Body of pancreas (tissue), 4 donors: Measurements from ENCODE around the gene PEMT. TPM values are rescaled to one million over a fixed set of nuclear protein-coding genes. Genes with fewer than 3 reads are reported as not detected.

Experiments
- ATAC-seq: fragments of 150-250 bp; one replicate; pipeline ENCODE4 v1.9.1; 2016
- DNase-seq, 4 donors: peaks; one replicate each; pipeline ENCODE4 v3.0.0-alpha.2; 2019
- H3K27ac ChIP-seq, 4 donors: fragments of 200-600 bp; sonication (generic); 1 replicate in 3 of 4; 2 replicates in 1 of 4; pipeline versions ENCODE4 v1.5.1 to v1.6.1; 2016 to 2019; ENCODE audit warnings: mild to moderate bottlenecking in 1 of 4, mixed read lengths in 1 of 4, moderate library complexity in 1 of 4
- H3K27me3 ChIP-seq, 2 donors: fragments of 200-600 bp; sonication (generic); one replicate each; pipeline ENCODE4 v1.6.0; 2016; ENCODE audit warnings: mild to moderate bottlenecking in 1 of 2
- H3K36me3 ChIP-seq, 2 donors: fragments of 200-600 bp; sonication (generic); replicated peaks in 1 of 2; 2 replicates each; pipeline ENCODE4 v1.5.1; 2016; ENCODE audit warnings: low read depth in 2 of 2; ENCODE audit not compliant: insufficient read depth in 1 of 2
- H3K4me1 ChIP-seq: fragments of 200-600 bp; sonication (generic); one replicate; pipeline ENCODE4 v1.6.0; 2016
- H3K4me3 ChIP-seq, 2 donors: fragments of 200-600 bp; sonication (generic); 1 replicate in 1 of 2; 2 replicates in 1 of 2; pipeline ENCODE4 v1.5.1; 2016 to 2019
- H3K9me3 ChIP-seq, 3 donors: fragments of 200-600 bp; sonication (generic); 1 replicate in 2 of 3; 2 replicates in 1 of 3; pipeline ENCODE4 v1.5.1; 2016
- POLR2A ChIP-seq, 3 donors: fragments of 450-650 bp; IDR thresholded peaks; one replicate each; pipeline ENCODE4 v1.6.1; 2016; ENCODE audit warnings: antibody characterized with exemption in 3 of 3, mild to moderate bottlenecking in 2 of 3
- WGBS, 2 donors: methylation state at CpG; one replicate each; pipeline ENCODE4 v1.1.5; 2017; 5-methylcytosine and 5-hydroxymethylcytosine counted together
- intact Hi-C: fragments of 100-400 bp; cut with DNase I; formaldehyde crosslinking; loops from one replicate; pipeline ENCODE4 v1.15.1; 2023
- total RNA-seq, 2 donors: library from RNA; depleted of rRNA; stranded (reverse); fragments of >200 nt; gene quantifications; one replicate each; pipeline ENCODE4 v1.1.0, GENCODE V29; 2016
- TF ChIP-seq, protein P1 (sequence below), 7 experiments: fragments of 450-650 bp in 4 of 7; fragments of 200-600 bp in 3 of 7; sonication (generic) in 3 of 7; IDR thresholded peaks; one replicate each; pipeline ENCODE4 v1.5.1; 2016 to 2019; ENCODE audit warnings: antibody characterized with exemption in 7 of 7

The PEMT gene
- total RNA-seq, 2 donors from 2014 or later = 23.4 to 27.8 TPM

DNA sequence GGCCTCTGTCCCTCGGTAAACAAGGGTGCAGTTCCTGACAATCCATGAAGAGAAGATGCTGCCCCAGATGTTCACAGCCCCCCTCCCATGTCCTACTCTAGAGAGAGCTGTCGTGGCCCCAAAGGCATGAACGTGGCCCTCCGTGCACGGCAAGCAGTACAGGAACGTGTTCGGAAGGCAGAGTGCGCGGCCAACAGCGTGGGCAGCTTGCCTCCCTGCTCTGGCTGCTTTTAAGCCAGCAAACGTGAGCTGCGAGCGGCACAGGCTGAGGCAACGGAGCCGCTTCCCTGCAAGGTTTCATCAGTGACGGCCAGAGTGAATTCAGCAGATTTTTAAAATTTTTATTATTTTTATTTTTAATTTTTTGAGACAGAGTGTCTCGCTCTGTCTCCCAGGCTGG, 37.2 kb downstream of the PEMT start:
- DNase-seq = no peak
- intact Hi-C loops = no loop called here
- WGBS, 2 donors = 93 to 95% methylated on average over 13 to 17 of the region's 17 CpGs
- TF ChIP-seq, protein P1, sequence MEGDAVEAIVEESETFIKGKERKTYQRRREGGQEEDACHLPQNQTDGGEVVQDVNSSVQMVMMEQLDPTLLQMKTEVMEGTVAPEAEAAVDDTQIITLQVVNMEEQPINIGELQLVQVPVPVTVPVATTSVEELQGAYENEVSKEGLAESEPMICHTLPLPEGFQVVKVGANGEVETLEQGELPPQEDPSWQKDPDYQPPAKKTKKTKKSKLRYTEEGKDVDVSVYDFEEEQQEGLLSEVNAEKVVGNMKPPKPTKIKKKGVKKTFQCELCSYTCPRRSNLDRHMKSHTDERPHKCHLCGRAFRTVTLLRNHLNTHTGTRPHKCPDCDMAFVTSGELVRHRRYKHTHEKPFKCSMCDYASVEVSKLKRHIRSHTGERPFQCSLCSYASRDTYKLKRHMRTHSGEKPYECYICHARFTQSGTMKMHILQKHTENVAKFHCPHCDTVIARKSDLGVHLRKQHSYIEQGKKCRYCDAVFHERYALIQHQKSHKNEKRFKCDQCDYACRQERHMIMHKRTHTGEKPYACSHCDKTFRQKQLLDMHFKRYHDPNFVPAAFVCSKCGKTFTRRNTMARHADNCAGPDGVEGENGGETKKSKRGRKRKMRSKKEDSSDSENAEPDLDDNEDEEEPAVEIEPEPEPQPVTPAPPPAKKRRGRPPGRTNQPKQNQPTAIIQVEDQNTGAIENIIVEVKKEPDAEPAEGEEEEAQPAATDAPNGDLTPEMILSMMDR (IDR thresholded peaks at IDR 0.05) = no peak
- TF ChIP-seq POLR2A (IDR thresholded peaks at IDR 0.05) = no peak
- Histone ChIP-seq H3K27me3 (no peaks in the 10 kb centered on the region), H3K9me3 (no peaks in the 10 kb centered on the region), H3K4me3 (no peak overlapping the region), H3K36me3 (no peaks in the 10 kb centered on the region), H3K4me1 (no peaks in the 10 kb centered on the region), H3K27ac (no peak overlapping the region)
- no peak for ATAC-seq

GRCh38 chr17:17553217-17554195, 38.0 kb downstream of the PEMT start:
- DNase-seq (no peak), ATAC-seq (no peak)
- WGBS, 2 donors = 91 to 95% methylated on average over 11 to 30 of the region's 30 CpGs
- Histone ChIP-seq H3K4me1 (no peaks in the 10 kb centered on the region), H3K27me3 (no peaks in the 10 kb centered on the region), H3K36me3 (no peaks in the 10 kb centered on the region), H3K4me3 (no peak overlapping the region), H3K9me3 (no peaks in the 10 kb centered on the region), H3K27ac (no peak overlapping the region)
- intact Hi-C loops = no loop called here
- TF ChIP-seq, protein P1 (IDR thresholded peaks at IDR 0.05) = no peak
- no peak for TF ChIP-seq POLR2A (IDR thresholded peaks at IDR 0.05)

DNA sequence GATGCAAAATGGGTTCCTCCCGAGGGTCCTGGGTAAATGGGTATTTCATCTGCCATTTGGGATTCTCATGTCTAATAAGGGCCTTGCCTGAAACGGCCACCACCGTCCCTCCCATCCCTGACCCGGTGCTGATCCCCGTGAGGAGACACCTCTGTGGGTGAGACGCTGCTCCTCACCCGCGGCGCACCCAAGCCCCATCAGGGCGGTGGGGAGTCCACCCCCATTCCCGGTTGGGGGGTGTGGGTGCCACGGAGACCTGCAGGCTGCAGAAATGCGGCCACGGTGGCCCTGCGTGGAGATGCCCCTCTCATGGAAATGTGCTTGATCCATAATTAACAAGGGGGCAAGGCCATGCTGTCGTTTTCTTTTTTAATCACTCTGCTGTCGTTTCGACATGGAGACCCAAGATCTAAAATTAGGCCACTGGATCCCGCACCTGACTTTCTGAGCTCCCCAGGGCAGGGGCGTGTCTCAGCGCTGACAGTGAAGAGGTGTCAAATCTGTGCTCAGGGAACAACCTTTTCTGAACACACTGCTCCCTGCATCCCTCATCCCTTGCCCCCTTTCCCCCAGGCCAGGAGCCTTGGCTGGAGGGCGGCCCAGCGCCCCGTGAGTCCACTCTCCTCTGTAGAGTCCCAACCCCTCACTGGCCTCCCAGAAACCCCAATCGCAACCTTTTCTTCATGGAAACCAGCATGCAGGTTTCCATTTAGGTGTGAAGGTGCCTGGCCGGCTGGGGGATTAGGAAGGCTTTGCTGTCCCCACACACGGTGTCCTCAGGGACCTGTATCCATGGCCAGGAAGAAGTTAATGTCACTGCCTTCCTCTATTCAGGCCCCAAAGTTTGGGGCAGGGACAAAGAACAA, 38.9 kb downstream of the PEMT start:
- TF ChIP-seq POLR2A (IDR thresholded peaks at IDR 0.05) = no peak
- TF ChIP-seq, protein P1 (IDR thresholded peaks at IDR 0.05) = no peak
- WGBS, 2 donors = 94% methylated on average over 25 to 27 of the region's 27 CpGs
- Histone ChIP-seq H3K27ac (no peak overlapping the region), H3K4me3 (no peak overlapping the region), H3K9me3 (no peaks in the 10 kb centered on the region), H3K4me1 (no peaks in the 10 kb centered on the region), H3K27me3 (no peaks in the 10 kb centered on the region), H3K36me3 (no peaks in the 10 kb centered on the region)
- intact Hi-C loops = no loop called here
- ATAC-seq (no peak), DNase-seq (no peak)

DNA sequence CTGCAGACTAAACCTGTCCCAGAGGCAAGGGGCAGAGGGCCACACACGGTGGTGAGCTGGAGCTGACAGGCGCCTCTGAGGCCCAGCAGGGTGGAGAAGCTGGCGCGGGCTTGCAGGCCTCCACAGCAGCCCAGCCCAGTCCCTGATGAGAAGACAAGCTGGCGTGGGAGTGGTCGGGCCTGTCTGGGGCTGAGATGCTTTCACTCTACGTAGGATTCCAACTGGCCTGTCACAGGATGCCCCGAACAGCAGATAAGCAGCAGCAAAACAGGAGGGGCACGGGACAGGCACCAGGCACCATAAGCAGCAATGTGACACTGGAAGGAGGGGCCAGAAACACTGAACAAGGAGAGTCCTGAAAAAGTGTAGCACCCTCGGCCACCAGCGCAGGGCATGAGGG, 40.1 kb downstream of the PEMT start:
- DNase-seq (no peak), ATAC-seq (no peak)
- WGBS, 2 donors = 71 to 81% methylated on average over 11 of the region's 11 CpGs
- no peak overlapping the region for H3K4me3 ChIP-seq
- no peaks in the 10 kb centered on the region for H3K9me3 ChIP-seq
- no peaks in the 10 kb centered on the region for H3K36me3 ChIP-seq
- no peaks in the 10 kb centered on the region for H3K4me1 ChIP-seq
- intact Hi-C loops = no loop called here
- H3K27ac ChIP-seq = no peak overlapping the region
- H3K27me3 ChIP-seq = no peaks in the 10 kb centered on the region
- TF ChIP-seq, protein P1 (IDR thresholded peaks at IDR 0.05) = no peak
